ENCODE data around the gene DDX1. TPM values are rescaled to one million over a fixed set of nuclear protein-coding genes. Genes with fewer than 3 reads are reported as not detected.
A peak's percentile ranks its signal among the peaks of the same experiment; 100 is the strongest.

DDX1 gene
- total RNA-seq, 4 donors from 2014 or later: 48.7 to 60.0 (median 55.1) TPM

DNA sequence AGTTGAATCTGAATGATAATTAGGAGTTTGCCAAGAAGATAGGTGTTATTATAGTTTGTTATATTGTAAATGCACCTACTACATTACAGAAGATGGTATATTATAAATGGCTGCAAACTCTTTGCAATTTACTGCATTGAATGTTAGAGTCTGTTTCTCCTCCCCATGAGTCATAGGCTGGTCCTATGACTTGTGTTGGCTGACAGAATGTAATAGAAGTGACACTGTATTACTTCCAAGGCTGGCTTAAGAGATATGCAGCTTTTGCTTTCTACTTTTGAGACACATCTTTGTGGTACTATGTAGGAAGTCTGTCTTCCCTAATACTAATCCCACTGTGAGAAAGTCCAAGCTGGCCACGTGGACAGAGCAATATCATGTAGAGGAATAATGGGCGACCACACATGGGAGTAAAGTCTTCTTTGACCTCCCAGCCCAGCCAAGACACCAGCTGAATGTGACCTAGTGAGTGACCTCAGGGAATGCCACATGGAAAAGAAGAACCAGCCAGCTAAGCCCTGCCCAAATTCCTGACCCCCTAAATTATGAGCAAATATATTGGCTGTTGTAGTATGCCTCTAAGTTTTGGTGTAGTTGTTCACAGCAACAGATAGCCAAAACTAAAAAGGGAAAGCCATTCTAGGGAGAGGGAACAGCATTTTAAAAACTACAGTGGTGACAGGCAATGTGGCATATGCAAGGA lies 6.8 kb upstream of the DDX1 start:
- TF ChIP-seq, protein P1, sequence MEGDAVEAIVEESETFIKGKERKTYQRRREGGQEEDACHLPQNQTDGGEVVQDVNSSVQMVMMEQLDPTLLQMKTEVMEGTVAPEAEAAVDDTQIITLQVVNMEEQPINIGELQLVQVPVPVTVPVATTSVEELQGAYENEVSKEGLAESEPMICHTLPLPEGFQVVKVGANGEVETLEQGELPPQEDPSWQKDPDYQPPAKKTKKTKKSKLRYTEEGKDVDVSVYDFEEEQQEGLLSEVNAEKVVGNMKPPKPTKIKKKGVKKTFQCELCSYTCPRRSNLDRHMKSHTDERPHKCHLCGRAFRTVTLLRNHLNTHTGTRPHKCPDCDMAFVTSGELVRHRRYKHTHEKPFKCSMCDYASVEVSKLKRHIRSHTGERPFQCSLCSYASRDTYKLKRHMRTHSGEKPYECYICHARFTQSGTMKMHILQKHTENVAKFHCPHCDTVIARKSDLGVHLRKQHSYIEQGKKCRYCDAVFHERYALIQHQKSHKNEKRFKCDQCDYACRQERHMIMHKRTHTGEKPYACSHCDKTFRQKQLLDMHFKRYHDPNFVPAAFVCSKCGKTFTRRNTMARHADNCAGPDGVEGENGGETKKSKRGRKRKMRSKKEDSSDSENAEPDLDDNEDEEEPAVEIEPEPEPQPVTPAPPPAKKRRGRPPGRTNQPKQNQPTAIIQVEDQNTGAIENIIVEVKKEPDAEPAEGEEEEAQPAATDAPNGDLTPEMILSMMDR (IDR thresholded peaks at IDR 0.05): no peak
- no peak for ATAC-seq (ENCODE audit: low FRiP score)
- DNase-seq (ENCODE audit: low spot score): no peak

DNA sequence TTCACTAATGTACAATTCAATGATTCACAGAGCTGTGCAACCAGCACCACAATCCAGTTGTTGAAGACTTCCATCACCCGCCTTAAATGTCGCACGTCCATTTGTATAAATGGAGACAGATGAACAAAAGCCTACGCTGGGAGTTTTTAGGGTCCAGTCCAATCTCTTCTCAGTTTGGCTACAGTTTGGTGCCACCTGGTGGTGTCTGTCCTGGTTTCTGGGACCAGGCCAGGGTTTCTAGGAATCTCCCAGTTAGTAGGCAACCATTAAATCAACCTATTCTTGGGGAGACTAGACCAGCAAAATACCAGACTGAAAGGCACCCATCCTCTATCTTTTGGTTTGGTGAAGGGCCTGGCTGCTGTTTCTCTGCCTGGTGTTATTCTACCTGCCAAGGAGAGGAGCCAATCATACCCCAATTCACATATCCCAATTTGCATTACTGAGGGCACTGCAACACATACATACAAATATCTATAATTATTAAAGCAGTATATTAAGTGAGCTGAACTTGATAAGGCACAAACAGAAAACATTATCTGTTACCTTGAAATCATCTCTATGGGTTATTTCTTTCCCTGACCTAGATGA lies 3.2 kb upstream of the DDX1 start:
- DNase-seq (ENCODE audit: low spot score) (peak; percentile 23), ATAC-seq (ENCODE audit: low FRiP score) (no peak)
- TF ChIP-seq, protein P1 (IDR thresholded peaks at IDR 0.05): no peak

DNA sequence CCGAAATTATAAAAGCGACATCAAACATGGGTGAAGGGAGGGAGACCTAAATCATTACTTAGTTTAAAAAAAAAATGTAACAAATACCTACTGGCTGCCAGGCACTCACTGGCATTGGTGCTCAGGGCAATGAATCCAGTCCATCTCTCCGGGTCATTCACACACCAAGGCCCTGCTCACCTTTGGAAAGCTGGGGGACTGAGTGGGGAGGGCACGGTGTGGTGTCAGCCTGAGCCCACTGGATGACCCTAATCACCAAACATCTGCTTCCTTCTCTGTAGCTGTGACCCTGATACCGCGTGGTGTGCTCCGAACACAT lies 336 bp upstream of the DDX1 start:
- TF ChIP-seq, protein P1 (IDR thresholded peaks at IDR 0.05): no peak
- no peak for ATAC-seq (ENCODE audit: low FRiP score)
- no peak for DNase-seq (ENCODE audit: low spot score)

DNA sequence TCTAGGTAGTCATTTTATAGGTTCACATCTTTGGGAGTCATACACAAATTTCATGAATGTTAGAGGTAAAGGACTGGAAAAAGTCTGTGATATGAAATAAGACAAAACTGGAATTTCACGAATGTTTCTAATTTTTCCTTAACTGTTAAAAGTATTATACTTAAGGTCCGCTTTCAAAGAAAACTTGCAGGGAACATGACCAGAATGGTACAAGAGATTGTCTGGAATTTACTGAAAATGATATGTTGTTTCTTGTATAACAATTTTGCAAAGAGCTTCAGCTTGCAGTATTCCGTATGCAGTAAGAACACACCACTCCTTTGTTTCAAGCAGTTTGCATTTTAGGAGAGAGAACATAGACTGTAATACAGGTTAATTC lies 1.6 kb downstream of the DDX1 start:
- DNase-seq (ENCODE audit: low spot score): no peak
- no peak for ATAC-seq (ENCODE audit: low FRiP score)
- TF ChIP-seq, protein P1 (IDR thresholded peaks at IDR 0.05): no peak

DNA sequence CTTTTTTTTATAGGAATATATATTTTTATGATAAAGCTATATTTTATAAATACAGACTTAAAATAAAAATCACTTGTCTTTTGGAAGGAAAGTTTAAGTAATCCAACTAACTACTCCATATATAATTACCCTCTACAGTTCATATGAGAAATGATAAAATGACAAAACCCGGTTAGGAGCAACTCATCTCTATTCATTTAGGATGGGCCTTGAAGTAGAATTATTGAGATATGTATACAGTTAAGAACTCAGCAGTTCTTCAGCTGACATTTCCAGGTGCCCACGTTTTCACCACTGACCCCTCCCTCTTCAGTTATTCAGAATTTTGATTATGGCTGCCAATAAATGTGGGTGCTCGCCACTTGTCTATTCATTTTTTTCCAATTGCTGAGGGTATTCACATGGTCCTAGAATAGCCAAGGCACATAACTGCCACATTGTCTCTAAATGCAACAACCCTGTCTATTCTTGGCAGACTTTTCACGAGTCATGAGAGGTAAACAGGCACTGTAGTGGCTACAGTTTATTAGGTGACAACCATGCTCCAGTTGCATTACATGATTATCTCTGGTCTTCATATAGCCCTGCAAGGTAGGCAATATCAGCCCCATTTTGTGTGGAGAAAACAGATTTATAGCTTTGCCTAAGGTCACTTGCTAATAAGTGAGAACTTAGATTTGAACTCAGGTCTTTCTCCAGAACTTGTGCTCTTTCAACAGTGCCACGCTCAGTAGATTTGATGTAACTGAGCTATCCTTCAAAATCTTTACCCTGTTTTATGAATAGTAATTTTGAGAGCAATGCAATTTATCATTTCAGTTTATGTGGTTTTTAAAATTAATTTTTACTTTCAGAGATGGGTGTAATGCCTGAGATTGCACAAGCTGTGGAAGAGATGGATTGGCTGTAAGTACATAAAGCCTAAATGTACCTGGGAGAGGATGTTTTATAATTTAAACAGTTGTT lies 2.9 kb downstream of the DDX1 start:
- ATAC-seq (ENCODE audit: low FRiP score): no peak
- TF ChIP-seq, protein P1 (IDR thresholded peaks at IDR 0.05): no peak
- no peak for DNase-seq (ENCODE audit: low spot score)

DNA sequence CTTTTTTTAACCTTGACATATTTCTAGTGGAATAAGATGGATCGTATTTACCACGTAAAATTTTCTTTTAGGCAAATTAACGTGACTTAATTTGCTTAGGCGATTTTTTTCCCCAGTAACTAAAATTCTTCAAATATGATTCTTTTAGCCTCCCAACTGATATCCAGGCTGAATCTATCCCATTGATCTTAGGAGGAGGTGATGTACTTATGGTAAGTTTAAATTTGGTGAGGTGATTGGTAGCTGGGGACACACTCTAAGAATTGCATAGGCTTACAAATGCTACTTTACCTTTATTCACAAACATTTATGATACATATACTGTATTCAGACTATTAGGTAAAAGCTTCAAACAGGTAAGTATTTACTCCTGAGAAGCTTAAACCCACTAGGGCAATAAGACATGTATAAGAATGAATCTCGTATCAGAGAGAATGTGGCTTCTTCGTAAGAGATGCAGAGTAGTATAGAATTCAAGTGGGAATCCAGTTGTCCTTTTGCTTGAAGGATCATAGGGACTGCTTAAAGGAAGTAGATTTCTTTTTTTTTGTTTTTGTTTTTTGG lies 3.8 kb downstream of the DDX1 start:
- ATAC-seq (ENCODE audit: low FRiP score) (no peak), DNase-seq (ENCODE audit: low spot score) (no peak)
- TF ChIP-seq, protein P1 (IDR thresholded peaks at IDR 0.05): no peak

Data from omental fat pad (tissue), 4 donors.